ENCODE data around the gene GCNT1.

Gene GCNT1

DNA sequence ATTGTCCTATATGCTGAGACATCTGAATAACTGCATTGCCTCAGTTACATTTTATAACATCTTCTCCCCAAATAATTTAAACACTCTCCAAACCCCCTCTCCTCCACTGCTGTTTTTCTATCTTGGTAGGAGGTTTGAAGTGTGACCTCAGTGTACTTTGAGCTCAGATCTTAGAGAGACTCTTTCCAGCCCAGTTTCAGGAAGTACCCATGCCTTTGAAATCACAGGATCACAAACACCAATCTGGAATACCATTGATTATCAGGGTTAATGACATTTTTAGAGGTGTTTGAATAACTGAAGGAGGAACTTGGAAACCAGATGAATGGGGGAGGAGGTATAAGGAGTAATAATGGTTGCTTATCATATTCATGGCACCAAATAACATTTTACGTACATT, 93.2 kb downstream of the GCNT1 start:
- H2AFZ ChIP-seq (ENCODE audit: low read depth), result no peak overlapping the region
- H3K9ac ChIP-seq, result no peak overlapping the region
- no peak for TF ChIP-seq CTCF (conservative IDR thresholded peaks at IDR 0.05; ENCODE audit: low read depth, low read length)
- no peak overlapping the region for H3K4me2 ChIP-seq
- no peaks in the 10 kb centered on the region for H4K20me1 ChIP-seq (ENCODE audit: insufficient read depth)
- no peak overlapping the region for H3K27ac ChIP-seq
- H3K4me1 ChIP-seq (ENCODE audit: low read depth, poor library complexity, severe bottlenecking), result no peaks in the 10 kb centered on the region
- H3K79me2 ChIP-seq (ENCODE audit: insufficient read depth, low read depth), result no peaks in the 10 kb centered on the region
- no peaks in the 10 kb centered on the region for H3K27me3 ChIP-seq (ENCODE audit: insufficient read depth, low read depth)
- no peaks in the 10 kb centered on the region for H3K36me3 ChIP-seq (ENCODE audit: insufficient read depth)
- H3K4me3 ChIP-seq (IDR thresholded peaks at IDR 0.05; ENCODE audit: insufficient read depth, low read depth, low read length), result no peak overlapping the region

DNA sequence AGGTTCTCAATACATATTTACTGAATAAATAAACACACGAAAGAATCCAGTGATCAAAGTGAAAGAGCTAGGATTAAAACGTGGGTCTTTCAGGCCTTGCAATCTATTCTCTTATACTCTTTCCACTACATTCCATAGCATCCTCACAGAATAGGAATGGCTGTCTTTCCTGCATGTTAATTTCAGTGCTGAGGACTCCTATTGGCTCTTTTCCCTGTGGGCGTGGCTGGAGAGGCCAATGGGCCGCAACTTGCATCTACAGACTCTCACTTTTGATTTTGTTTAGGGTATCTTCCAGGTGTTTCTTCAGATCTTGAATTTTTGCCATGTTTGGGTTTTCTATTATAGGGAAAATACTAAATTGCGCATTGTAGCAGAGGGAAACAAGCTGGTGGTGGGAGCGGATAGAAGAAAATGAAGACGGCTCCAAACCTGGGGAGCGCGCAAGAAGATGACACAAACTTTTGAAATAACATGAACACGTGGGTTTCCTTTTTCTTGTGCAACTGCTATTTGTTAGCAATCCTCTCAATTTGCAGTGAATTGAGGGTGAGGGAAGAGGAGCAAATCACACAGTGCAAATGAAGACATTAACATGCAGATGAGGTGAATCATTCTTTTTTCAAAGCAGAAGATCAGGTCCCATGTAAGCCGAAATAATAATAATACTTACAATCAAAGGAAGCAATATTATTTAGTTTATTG, 93.9 kb downstream of the GCNT1 start:
- no peak overlapping the region for H3K27ac ChIP-seq
- no peak overlapping the region for H3K4me3 ChIP-seq (IDR thresholded peaks at IDR 0.05; ENCODE audit: insufficient read depth, low read depth, low read length)
- no peaks in the 10 kb centered on the region for H3K4me1 ChIP-seq (ENCODE audit: low read depth, poor library complexity, severe bottlenecking)
- TF ChIP-seq CTCF (conservative IDR thresholded peaks at IDR 0.05; ENCODE audit: low read depth, low read length), result no peak
- no peak overlapping the region for H3K4me2 ChIP-seq
- no peaks in the 10 kb centered on the region for H4K20me1 ChIP-seq (ENCODE audit: insufficient read depth)
- H3K36me3 ChIP-seq (ENCODE audit: insufficient read depth), result no peaks in the 10 kb centered on the region
- no peaks in the 10 kb centered on the region for H3K27me3 ChIP-seq (ENCODE audit: insufficient read depth, low read depth)
- H3K9ac ChIP-seq, result no peak overlapping the region
- no peaks in the 10 kb centered on the region for H3K79me2 ChIP-seq (ENCODE audit: insufficient read depth, low read depth)
- H2AFZ ChIP-seq (ENCODE audit: low read depth), result no peak overlapping the region

DNA sequence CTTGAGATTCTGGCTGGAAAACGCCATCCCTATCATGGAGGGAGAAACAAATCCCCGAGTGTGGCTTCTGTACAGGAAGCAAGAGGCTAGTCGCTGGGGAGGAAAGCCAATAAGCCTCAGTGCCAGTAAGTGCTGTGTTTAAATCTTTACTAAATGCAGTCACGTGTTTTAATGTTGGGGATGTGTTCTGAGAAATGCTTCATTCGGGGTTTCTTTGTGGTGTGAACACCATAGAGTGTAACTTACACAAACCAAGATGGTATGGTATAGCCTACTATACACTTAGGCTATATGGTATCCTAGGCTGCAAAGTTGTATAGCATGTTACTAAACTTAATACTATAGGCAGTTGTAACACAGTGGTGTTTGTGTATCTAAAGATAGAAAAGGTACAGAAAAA, 94.7 kb downstream of the GCNT1 start:
- Histone ChIP-seq H3K36me3 (ENCODE audit: insufficient read depth) (no peaks in the 10 kb centered on the region), H2AFZ (ENCODE audit: low read depth) (no peak overlapping the region), H3K4me2 (no peak overlapping the region), H3K4me1 (ENCODE audit: low read depth, poor library complexity, severe bottlenecking) (no peaks in the 10 kb centered on the region), H3K27me3 (ENCODE audit: insufficient read depth, low read depth) (no peaks in the 10 kb centered on the region), H3K79me2 (ENCODE audit: insufficient read depth, low read depth) (no peaks in the 10 kb centered on the region), H4K20me1 (ENCODE audit: insufficient read depth) (no peaks in the 10 kb centered on the region), H3K27ac (no peak overlapping the region), H3K4me3 (IDR thresholded peaks at IDR 0.05; ENCODE audit: insufficient read depth, low read depth, low read length) (no peak overlapping the region), H3K9ac (no peak overlapping the region)
- no peak for TF ChIP-seq CTCF (conservative IDR thresholded peaks at IDR 0.05; ENCODE audit: low read depth, low read length)
